Activated CD8-positive, alpha-beta memory T cell treated with anti-CD3 and anti-CD28 coated beads for 4 hours (primary cell): ENCODE data around the gene TGM5.
"Not testable (repeated sequence)": the region's sequence is repeated elsewhere in the genome, so short reads cannot be mapped to it uniquely, and the experiment has no call there.

Experiments used
- DNase-seq, 2 donors: peaks; one replicate each; pipeline ENCODE4 v3.0.0-alpha.2; 2020; ENCODE audit warnings: low read depth in 2 of 2

Gene TGM5

DNA sequence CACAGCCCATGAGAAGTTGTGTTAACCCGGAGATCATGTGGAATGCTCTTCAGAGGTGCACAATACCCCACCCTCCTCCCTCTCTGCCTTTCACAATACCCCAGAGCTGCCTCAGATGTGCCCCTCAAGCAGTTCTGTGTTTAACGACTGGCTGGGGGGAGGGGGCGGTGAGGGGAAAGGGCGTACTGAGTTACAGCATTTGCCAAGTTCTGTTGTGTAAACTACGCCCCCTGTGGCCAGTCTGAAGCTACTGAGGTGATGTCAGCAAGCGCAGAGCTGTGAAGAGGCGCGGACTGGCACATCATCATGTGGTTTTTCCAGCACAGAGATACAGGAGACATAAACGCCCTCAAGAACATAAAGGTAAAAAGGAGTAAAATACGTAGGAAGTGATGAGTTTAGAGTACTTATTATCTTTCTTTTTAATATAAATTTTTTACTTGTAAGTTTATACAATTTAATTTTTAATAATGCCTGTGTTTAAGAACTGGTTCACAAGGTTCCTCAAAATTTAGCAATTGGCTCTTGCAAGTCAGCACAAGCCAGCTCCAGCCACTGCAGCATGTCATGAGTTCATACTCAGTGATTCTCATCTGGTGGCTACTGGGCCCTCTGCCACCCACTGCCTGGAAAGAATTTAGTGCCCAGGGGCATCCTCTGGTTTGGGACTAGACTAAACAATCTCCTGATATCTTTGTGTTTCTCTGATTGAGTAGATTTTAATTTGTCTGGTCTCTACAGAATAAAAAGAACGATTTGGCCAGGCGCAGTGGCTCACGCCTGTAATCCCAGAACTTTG, 47.6 kb downstream of the TGM5 start:
- no peak for DNase-seq

DNA sequence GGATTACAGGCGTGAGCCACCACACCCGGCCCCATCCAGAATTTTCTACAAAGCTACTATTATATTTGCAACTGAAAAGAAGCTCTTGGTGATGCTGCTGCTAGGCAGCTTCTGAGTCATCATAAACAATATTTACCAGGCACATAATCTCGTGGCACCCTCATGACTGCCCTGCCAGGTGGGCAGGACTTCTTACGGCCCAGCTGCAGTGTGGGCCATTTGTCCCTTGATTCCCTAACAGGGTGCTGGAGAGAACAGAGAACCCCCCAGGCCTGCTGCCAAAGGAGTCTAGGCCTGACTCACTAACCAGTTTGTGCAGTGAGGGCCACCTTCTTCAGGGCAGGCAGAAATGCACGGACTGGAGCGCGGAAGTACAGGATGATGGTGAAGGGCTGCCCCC, 50.8 kb downstream of the TGM5 start:
- no peak for DNase-seq

DNA sequence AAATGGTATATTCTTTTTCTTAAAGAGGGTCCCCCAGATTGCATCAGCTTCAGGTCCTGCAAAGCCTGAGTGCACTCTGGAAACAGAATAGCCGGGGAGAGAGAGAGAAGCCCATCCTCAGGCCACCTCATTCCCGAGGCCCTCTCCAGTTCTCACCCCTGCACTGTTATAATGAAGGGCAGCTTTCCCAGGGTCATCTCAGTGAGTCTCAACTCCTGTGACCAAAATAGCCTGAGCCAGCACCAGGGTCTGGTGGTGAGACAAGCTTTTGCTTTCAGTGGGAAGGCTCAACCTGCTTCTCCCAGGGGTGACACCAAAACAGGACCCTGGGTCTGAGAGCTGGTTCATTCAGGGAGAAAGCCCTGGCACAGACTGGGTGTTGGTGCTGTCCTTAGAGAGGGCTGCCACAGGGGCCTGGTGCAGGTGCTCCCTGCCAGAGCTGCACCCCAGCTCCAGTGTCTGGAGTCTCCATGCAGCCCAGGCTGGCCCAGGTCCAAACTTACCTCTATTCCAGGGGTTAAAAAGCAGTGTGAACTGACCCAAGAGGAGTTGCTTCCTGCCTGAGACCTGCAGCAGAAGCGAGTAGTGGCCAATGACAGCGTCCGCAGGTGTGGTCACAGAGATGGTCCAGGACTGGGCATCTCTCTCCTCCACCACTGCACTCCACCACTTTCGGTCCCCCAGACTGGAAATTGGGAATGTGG, 52.0 kb downstream of the TGM5 start:
- no peak for DNase-seq

DNA sequence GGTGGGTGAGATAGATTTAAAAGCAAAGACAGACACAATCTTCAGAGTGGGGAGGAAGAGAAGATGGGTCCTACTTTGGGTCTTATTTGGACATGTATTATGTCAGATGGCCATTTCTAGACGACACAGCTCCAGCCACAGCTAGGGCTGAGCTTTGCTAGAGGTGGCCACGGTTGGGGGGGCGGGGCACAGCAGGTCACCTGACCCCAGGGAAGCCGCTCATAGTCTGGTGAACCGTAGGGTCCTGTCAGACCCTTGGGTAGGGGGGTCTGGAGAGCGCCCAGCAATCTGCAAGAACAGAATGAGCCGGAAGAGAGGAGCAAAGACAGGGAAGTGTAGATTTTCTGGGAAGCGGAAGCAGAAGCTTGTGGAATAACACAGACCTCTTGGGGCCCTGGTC, 52.6 kb downstream of the TGM5 start:
- no peak for DNase-seq

DNA sequence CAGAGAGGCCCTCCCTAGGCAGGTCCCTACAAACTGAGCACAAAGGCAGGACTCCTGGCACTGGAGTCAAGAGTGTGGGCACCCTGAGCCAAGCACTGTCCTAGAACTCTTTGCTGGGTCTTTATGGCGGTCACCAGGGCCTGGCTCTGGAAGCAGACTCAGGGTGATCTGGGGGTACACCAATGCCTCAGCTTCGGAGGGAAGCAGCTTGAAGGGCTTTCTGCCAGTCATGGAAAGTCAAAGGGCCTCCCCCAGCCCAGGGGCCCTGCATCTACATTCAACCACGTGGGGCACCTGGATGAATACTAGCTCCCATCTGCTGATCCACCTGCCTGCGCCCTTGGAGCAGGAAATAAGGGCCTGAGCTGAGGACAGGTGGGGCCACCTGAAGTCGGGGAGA, 53.3 kb downstream of the TGM5 start:
- DNase-seq = no peak

DNA sequence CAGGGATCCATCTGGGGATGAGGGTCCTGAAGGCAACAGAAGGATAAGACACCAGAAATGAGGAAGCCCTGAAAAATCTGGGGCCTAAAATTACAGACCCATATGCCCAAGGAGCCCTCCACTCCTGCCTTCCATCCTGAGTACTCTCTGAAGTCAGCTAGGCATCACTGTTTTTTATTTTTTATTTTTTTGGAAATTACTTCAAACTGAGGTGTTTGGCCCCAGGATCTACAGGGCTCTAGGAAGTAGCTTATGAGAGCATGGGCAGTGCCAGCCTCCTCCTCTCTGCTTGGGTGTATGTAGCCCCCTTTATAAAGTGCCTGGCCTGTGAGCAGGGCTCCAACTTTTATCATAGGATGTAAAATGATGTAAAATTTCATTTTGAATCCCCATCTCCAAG, 53.8 kb downstream of the TGM5 start:
- DNase-seq = no peak

DNA sequence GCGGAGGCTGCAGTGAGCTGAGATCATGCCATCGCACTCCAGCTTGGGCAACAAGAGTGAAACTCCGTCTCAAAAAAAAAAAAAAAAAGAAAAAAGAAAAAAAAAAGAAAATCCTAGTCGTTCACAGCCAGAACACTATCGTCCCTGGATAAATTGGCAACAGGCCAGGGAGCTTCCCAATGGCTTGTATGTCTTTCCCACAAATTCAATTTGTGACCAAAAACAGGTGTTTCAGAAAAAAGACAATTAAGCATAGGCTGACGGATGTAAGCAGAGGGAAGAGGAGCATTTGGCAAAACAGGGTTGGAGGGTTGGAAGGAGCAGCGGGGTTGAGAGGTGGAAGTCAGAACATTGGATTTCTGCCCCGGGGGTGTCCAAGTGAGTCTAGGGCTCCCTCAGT, 54.4 kb downstream of the TGM5 start:
- no peak for DNase-seq

DNA sequence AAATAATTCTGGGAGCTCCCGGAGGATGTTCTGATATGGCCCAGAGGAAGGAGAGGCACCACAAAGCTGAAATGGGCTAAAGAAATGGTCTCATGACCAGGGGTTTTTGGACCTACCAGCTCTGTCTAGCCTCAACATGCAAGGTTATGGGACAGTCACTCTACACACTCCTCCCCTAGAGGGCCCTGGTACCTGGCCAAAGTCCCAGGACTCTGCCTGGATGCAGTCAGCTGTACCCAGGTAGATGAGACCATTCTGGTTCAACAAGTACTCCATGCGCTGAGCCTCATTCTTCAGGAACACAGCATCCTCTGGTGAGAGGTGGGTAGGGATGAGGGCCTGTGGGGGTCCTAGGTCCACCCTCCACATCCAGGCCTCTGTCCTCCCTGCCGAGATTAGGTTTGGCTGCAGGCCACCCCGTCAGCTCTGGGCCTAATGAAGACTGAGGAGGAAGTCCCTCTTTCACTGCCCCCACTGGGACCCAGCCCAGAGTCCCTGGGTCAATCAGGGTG, 55.4 kb downstream of the TGM5 start:
- DNase-seq = no peak

DNA sequence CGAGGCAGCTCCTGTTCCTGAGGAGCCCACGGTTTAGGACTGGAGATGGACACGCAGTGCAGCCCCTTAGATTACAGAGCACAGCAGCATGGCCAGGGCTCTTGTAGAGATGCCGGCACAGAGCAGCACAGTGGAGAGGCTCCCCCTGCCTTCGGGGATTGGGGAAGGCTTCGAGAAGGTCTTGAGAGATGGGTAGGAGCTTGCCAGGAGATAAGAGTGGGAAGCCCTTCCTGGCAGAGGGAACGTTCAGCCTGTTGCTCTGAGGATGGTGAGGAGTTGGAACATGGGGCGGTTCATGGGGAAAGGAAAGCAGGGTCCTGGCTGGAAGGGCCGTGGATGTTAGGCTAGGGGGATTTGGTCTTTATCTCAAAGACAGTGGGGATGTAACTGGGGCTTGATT, 55.9 kb downstream of the TGM5 start:
- DNase-seq = no peak

DNA sequence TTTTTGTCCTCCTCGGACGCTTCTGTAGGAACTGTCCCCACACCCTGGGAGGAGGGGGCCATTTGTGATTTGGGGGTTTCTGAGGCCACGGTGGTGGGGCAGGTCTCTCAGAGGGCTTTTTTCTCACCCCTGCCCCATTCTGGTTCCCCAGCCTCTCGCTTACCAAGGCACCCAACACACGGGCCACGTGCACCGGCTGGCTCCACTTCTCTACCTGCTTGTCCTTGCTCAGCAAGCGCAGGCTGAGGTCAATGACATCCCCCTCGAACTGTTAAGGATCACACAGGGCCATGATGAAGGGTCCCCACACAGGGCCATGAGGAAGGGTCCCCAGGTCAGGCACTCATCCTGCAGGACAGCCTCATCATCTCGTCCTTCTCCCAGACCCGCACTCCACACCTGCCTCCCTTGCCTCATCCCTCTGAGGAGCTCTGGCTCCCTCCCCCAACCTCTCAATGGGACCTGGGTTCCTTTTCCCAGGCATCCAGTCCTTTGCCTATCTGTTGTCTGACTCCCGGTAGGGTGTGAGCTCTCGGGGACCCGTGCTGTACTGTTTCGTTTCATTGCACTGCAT, 56.5 kb downstream of the TGM5 start:
- DNase-seq = no peak

DNA sequence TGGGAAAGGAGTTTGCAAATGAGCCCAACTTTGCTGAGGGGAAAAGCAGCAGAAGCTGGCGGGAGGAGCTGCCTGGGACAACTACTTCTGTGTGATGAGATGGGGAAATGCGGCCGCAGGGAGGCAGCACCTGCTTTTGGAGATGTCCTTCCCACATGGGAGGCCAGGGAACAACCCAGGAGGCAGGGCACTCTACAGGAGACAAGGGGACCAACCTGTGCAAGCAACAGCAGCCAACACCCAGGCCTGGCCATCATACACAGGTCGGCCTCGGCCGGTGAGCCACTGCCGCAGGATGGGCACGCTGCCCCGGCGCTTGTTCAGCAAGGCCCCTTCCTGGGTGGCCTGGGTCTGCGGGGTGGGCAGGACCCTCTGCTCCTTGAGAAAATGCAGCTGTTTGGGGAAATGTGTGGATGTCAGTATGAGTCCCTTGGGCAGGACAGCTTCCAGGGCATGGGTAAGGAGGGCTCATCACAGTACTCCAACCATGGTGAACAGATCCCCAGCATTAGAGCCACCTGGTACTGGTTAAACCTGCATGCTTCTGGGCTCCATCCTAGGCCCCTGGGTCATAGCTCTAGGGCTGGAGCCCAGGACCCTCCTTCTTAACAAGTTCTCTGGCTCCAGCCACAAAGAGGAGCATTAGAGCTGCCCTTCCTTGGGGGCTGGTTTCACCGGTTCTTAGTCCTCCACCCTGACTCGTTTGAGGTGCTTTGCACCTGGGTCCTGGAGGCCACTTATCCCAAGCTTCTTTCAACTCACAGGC, 57.5 kb downstream of the TGM5 start:
- DNase-seq = no peak

DNA sequence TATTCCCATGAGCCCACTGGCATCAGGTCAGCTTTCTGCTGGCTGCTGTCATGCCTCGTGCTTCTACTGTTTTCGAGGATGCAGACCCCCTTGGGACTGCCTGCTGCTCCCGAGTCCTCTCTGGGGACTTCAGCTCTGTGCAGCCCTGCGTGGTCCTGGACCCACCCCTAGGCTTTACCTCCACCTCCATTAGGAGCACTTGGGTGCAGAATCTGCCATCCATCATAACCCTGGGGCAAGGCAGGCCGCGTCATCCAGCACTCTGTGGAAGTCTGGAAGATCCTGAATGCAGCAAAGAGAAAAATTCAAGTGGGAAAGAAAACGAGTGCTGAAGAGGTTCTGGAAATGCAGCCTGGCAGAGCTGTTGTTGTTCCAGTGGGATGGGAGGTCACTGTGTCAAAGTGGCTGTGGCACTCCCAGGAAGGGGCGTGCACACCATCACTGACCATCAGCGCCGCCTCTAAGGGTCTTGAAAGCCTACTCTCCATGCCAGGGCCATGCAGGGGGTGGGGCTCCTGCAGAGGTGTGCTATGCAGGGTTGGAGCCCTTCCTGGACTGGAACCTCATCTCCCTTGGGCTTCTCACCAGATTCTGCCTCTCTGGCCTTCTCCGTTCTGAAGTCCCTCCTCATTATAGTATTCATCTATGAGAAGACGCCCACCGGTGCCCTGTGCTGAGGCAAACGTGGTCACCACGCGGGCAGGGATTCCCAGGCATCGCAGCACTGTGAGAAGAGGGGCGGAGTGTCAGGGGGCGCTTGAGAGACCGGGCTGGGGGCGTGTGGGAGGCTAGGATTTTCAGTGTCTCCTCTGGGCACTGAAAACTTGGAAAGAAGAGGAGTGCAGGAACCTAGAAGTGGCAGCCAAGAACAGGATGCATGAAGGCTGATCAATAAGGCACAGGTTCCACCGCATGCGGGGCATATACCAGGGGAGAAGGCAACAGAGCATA, 58.4 kb downstream of the TGM5 start:
- DNase-seq = no peak

DNA sequence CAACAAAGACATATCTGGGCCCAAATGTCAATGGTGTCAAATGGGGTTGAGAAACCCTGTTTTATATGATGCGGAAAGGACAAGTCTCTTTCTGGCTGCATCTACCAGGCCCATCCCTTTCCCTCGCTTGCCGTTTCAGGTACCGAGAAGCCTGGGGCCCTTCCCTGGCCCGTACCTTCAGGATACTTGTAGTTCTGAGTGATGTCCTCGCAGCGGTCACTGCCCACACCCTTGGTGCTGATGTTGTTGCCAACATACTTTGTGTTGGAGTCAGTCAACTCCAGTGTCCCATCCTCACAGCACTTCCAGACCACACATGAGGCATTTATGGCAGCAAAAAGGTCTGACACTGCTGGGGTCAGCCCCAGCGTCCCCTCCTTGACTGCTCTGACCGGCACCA, 59.7 kb downstream of the TGM5 start:
- no peak for DNase-seq

DNA sequence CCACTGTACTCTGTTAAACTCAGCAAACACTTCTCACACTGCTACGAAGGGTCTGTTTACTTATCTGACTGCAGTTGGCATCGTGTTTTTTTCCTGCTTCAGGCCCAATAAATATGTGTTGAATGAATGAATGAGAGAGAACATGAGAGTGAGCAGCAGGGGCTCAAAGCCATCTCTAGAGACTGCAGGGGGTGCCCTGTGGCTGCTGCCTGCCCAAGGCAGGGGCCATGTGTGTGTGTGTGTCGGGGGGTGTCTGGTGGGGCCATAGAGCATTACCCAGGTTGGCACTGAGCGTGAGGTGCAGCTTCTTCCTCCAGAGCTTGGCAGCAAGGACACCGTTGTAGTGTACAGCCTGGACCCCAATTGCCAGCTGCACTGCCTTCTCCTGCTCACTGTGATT, 60.7 kb downstream of the TGM5 start:
- no peak for DNase-seq

DNA sequence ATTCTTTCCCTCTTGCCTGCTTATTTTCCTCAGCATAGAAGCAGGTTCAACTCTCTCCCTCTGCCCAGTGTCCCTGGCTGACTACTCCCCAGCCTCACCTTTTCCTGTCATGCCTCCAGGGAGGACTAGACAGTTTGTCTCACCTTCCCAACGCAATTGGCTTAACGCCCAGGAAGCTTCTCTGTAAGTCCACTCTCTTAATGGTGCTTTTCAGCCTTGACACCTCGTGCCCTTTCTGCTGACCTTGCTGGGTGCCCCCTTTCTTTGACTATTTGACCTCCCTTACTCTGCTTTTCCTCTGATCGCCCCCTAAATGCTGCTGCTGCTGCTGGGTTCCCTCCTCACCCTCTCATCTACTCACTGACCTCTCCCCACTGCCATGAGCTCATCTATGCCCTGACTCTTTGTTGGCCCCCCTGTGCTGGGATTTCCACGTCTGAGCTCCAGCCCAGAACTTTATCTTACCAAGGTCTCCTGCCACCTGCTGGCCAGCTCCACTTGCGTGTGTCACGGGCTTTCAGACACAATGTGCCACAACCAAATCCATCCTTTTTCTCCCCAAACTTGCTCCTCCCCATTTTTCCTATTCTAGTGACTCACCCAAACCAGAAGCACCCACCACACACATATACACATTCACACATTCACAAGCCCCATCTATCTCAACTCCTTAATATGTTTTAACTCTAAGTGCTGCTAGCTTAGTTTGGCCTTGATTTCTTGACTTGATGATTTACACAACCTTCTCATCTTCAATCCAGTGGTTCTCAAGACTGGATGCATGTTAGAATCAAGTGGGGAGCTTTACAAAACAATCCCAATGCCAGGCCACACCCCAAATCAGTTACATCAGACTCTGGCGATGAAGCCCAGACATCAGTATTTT, 62.5 kb downstream of the TGM5 start:
- DNase-seq = no peak

DNA sequence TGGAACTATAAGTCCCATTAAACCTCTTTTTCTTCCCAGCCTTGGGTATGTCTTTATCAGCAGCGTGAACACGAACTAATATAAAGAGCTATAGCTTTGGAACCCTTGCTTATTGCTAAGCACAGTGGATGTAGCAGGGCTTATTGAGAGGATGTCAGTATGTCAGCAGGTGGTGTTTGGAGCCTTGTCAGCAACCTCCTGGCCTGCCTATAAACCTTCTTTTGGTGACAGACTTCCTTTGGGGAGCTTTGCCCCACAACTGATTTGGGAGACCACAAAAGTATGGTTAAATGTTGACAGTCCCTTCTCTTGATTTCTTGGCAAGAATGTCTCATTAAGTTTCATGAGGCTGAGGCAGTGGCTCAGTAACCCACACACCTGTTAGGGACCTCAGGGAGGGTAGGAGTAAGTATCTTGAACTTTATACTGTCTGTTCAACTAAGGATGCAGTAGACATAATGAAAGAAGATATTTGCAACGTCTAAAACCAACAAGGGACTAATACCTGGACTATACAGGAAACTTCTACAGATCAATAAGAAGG, 66.7 kb downstream of the TGM5 start:
- no peak for DNase-seq

DNA sequence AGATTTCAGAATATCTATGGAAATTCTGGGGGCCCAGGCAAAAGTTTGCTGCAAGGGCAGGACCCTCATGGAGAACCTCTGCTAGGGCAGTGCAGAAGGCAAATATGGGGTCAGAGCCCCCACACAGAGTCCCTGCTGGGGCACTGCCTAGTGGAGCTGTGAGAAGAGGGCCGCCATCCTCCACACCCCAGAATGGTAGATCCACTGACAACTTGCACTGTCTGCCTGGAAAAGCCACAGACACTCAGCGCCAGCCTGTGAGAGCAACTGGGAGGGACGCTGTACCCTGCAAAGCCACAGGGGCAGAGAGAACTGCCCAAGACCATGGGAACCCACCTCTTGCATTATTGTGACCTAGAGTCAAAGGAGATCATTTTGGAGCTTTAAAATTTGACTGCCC, 67.7 kb downstream of the TGM5 start:
- no peak for DNase-seq

DNA sequence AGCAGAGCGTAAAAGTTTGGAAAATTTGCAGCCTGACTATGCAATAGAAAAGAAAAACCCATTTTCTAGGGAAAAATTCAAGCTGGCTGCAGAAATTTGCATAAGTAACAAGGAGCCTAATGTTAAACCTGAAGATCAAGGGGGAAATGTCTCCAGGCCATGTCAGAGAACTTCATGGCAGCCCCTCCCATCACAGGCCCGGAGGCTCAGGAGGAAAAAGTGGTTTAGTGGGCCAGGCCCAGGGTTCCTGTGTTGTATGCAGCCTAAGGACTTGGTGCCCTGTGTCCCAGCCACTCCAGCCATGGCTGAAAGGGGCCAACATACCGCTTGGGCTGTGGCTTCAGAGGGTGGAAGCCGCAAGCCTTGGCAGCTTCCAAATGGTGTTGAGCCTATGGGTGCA, 68.2 kb downstream of the TGM5 start:
- not testable (repeated sequence) for DNase-seq

DNA sequence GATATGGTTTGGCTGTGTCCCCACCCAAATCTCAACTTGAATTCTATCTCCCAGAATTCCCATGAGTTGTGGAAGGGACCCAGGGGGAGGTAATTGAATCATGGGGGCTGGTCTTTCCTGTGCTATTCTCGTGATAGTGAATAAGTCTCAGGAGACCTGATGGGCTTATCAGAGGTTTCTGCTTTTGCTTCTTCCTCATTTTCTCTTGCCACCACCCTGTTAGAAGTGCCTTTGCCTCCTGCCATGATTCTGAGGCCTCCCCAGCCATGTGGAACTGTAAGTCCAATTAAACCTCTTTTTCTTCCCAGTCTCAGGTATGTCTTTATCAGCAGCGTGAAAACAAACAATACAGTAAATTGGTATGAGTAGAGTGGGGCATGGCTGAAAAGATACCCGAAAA, 69.0 kb downstream of the TGM5 start:
- DNase-seq = not testable (repeated sequence)
